ENCODE data around the gene KYNU. TPM values are rescaled to one million over a fixed set of nuclear protein-coding genes. Genes with fewer than 3 reads are reported as not detected.

KYNU gene
- total and polyA plus RNA-seq, 7 donors, result 0.10 to 0.69 (median 0.40) TPM

GRCh38 chr2:143026411-143027054, 149.1 kb downstream of the KYNU start:
- Histone ChIP-seq H3K9me3 (no peaks in the 10 kb centered on the region), H3K4me3 (no peak overlapping the region), H3K27me3 (ENCODE audit: insufficient read depth in 3 of 3, low read length in 2 of 3) (peaks cover 0 to 4% (median 0%) of the 10 kb centered on the region in 3 donors), H3K36me3 (ENCODE audit: insufficient read depth in 1 of 2, low read depth in 1 of 2) (no peaks in the 10 kb centered on the region), H3K4me1 (no peaks in the 10 kb centered on the region), H3K27ac (no peak overlapping the region)
- DNase-seq (peak in 1 of 2 donors; percentile 12), ATAC-seq (no peak)
- no peak for TF ChIP-seq CTCF (IDR thresholded peaks at IDR 0.05)
- 34 to 46% (median 44%) methylated on average over 28 of the region's 28 CpGs for WGBS, 3 donors
- intact Hi-C loops (cut with DNase I), result no loop called here

- peaks cover 0 to 4% (median 0%) of the 10 kb centered on the region in 3 donors for H3K27me3 ChIP-seq (ENCODE audit: insufficient read depth in 3 of 3, low read length in 2 of 3)
- intact Hi-C loops (cut with DNase I), result no loop called here
- DNase-seq (no peak), ATAC-seq (no peak)
- H3K36me3 ChIP-seq (ENCODE audit: insufficient read depth in 1 of 2, low read depth in 1 of 2), result no peaks in the 10 kb centered on the region
- no peaks in the 10 kb centered on the region for H3K4me1 ChIP-seq
- no peak overlapping the region for H3K27ac ChIP-seq
- 51 to 81% (median 78%) methylated on average over 2 of the region's 2 CpGs for WGBS, 3 donors
- H3K9me3 ChIP-seq, result no peaks in the 10 kb centered on the region
- H3K4me3 ChIP-seq, result no peak overlapping the region
- no peak for TF ChIP-seq CTCF (IDR thresholded peaks at IDR 0.05)
Measured at GRCh38 chr2:143029141-143029540, 151.7 kb downstream of the KYNU start.

GRCh38 chr2:143030127-143030526, 152.7 kb downstream of the KYNU start:
- Histone ChIP-seq H3K27me3 (ENCODE audit: insufficient read depth in 3 of 3, low read length in 2 of 3) (peaks cover 0 to 4% (median 0%) of the 10 kb centered on the region in 3 donors), H3K27ac (no peak overlapping the region), H3K36me3 (ENCODE audit: insufficient read depth in 1 of 2, low read depth in 1 of 2) (no peaks in the 10 kb centered on the region), H3K4me3 (no peak overlapping the region), H3K9me3 (no peaks in the 10 kb centered on the region), H3K4me1 (no peaks in the 10 kb centered on the region)
- WGBS, 3 donors, result 69 to 83% (median 79%) methylated on average over 2 of the region's 2 CpGs
- TF ChIP-seq CTCF (IDR thresholded peaks at IDR 0.05), result no peak
- intact Hi-C loops (cut with DNase I), result loop anchor here in 1 of 2 donors (10.0 kb wide), 1 partner anchor 225 kb away; no protein-coding TSS in a partner anchor
- no peak for ATAC-seq
- no peak for DNase-seq

- peak in 1 of 2 donors; percentile 13 for DNase-seq
- TF ChIP-seq CTCF (IDR thresholded peaks at IDR 0.05), result peak; percentile 95
- H3K4me1 ChIP-seq, result no peaks in the 10 kb centered on the region
- H3K36me3 ChIP-seq (ENCODE audit: insufficient read depth in 1 of 2, low read depth in 1 of 2), result no peaks in the 10 kb centered on the region
- peak; percentile 70 to 86 (median 84) for ATAC-seq
- H3K27me3 ChIP-seq (ENCODE audit: insufficient read depth in 3 of 3, low read length in 2 of 3), result no peaks in the 10 kb centered on the region
- intact Hi-C loops (cut with DNase I), result loop anchor here in 1 of 2 donors (10.0 kb wide), 1 partner anchor 220 kb away; no protein-coding TSS in a partner anchor
- H3K4me3 ChIP-seq, result no peak overlapping the region
- H3K27ac ChIP-seq, result no peak overlapping the region
- H3K9me3 ChIP-seq, result no peaks in the 10 kb centered on the region
- 33 to 42% (median 36%) methylated on average over 5 of the region's 5 CpGs for WGBS, 3 donors
Measured at GRCh38 chr2:143034292-143035074, 157.0 kb downstream of the KYNU start.
